GM10266 (cell line): Measurements from ENCODE around the gene NIT2.

Experiments
- DNase-seq: peaks from one replicate; pipeline ENCODE4 v3.0.0; 2012; ENCODE audit errors: extremely low spot score
- CTCF ChIP-seq: IDR thresholded peaks from 2 replicates; pipeline ENCODE4 v1.5.1; 2012; ENCODE audit warnings: mild to moderate bottlenecking, low read depth; ENCODE audit not compliant: control insufficient read depth, insufficient read depth; ENCODE audit errors: missing control alignments

The NIT2 gene

GRCh38 chr3:100334488-100335351, at the start of gene NIT2:
NIT2 (plus strand) TSS chr3:100334757; CDS start chr3:100334792, 35 bp downstream.
- peak; percentile 11 for TF ChIP-seq CTCF
- peak; percentile 94 for DNase-seq

DNA sequence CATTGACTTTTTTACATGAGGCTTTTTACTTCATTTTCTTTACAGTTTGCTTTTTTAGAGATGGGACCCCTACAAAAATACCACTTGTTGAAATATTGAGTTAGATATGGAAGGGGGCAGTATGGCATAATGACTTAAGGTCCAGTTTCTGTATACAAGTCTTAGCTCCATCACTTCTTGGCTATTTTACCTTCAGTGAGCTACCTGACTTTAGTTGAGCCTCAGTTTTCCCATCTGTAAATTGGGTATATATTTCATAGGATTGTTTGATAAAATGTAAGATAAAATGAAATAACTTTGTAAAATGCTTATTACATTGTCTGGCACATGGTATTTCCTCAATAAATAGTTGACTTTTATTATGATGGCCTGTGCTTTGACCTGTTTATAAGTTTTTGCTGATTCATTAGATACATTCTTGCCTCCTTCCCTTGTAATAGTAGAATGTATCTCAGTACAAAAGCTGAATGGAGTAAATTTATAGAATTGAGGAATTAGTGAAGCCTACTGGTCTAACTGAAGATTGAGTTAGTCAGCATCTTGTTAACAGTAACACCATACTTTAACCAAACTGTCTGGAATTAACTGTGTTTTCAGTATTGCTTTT, 46.2 kb upstream of the NIT2 start:
- no peak for TF ChIP-seq CTCF

GRCh38 chr3:100289339-100289738, 45.2 kb upstream of the NIT2 start:
- DNase-seq: no peak
- TF ChIP-seq CTCF: no peak

More for the DNA sequence above, 46.2 kb upstream of the NIT2 start:
- DNase-seq: no peak

- no peak for TF ChIP-seq CTCF
- DNase-seq: no peak
These were observed 39.5 kb upstream of the NIT2 start for GRCh38 chr3:100295089-100295488.

DNA sequence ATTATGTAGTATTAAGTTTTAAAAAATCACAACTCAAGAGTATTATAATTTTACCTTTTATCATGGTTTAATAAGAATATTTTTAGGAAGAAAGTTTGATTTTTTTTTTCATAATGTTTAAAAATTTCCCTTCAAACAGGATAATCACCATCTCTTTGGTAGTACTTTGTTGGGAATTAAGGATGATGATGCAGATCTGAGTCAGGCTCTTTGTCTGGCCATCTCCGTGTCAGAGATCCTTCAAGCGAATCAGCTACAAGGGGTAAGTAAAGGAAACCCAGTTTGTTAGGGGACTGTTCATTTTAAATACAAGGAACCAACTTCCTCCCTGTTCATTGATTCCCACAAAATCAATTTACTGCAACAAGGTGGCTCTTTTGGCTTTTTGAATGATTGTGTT, 36.8 kb upstream of the NIT2 start:
- no peak for TF ChIP-seq CTCF
- DNase-seq: no peak

GRCh38 chr3:100299016-100299415, 35.5 kb upstream of the NIT2 start:
- no peak for DNase-seq
- no peak for TF ChIP-seq CTCF

GRCh38 chr3:100306695-100307094, 27.9 kb upstream of the NIT2 start:
- DNase-seq: no peak
- no peak for TF ChIP-seq CTCF
